Small intestine (tissue), 7 donors: ENCODE results near the gene ASB6. TPM values are rescaled to one million over a fixed set of nuclear protein-coding genes. Genes with fewer than 3 reads are reported as not detected.
A peak's percentile ranks its signal among the peaks of the same experiment; 100 is the strongest.

Experiments used
- DNase-seq, 2 donors: peaks; one replicate each; pipeline versions ENCODE4 v3.0.0 to v3.0.0-alpha.2; 2013
- FAIRE-seq: peaks from 2 replicates; lab custom pipeline; 2012; peaks lifted over from hg19 to GRCh38; lab: Jason Lieb, UNC
- H3K27ac ChIP-seq, 3 donors: one replicate each; pipeline ENCODE4 v1.5.1; 2013; ENCODE audit warnings: low read length in 2 of 3, mild to moderate bottlenecking in 2 of 3, control low read depth in 1 of 3, inconsistent platforms in 1 of 3, low read depth in 1 of 3, moderate library complexity in 1 of 3
- H3K27me3 ChIP-seq, 3 donors: one replicate each; pipeline ENCODE4 v1.6.1; 2013; ENCODE audit warnings: low read length in 3 of 3, inconsistent platforms in 1 of 3; ENCODE audit not compliant: control insufficient read depth in 3 of 3, insufficient read depth in 3 of 3
- H3K36me3 ChIP-seq, 3 donors: one replicate each; pipeline ENCODE4 v1.6.1; 2013; ENCODE audit warnings: low read length in 3 of 3, inconsistent platforms in 1 of 3, low read depth in 1 of 3, mild to moderate bottlenecking in 1 of 3, moderate library complexity in 1 of 3; ENCODE audit not compliant: control insufficient read depth in 3 of 3, insufficient read depth in 2 of 3
- H3K4me1 ChIP-seq, 3 donors: one replicate each; pipeline ENCODE4 v1.6.1; 2013; ENCODE audit warnings: low read length in 2 of 3, inconsistent platforms in 1 of 3, low read depth in 1 of 3, mild to moderate bottlenecking in 1 of 3, moderate library complexity in 1 of 3; ENCODE audit not compliant: control insufficient read depth in 3 of 3, insufficient read depth in 2 of 3
- H3K4me3 ChIP-seq, 3 donors: one replicate each; pipeline ENCODE4 v1.5.1; 2013; ENCODE audit warnings: low read length in 3 of 3, control low read depth in 1 of 3, inconsistent platforms in 1 of 3, low read depth in 1 of 3, mild to moderate bottlenecking in 1 of 3, moderate library complexity in 1 of 3
- H3K9me3 ChIP-seq, 2 donors: one replicate each; pipeline ENCODE4 v1.6.1; 2013; ENCODE audit warnings: low read depth in 1 of 2, low read length in 1 of 2; ENCODE audit not compliant: control insufficient read depth in 2 of 2, insufficient read depth in 1 of 2
- WGBS, 3 donors: extraction: QIAGEN DNeasy Blood & Tissue Kit; methylation state at CpG; one replicate each; pipeline ENCODE4 v1.1.7; 2013; 5-methylcytosine and 5-hydroxymethylcytosine counted together
- polyA plus RNA-seq, 4 donors: library from polyadenylated mRNA; stranded (reverse) in 3 of 4; unstranded in 1 of 4; fragments of 200-250 nt in 3 of 4; fragments of 120-200 nt in 1 of 4; gene quantifications; one replicate each; pipeline versions ENCODE4 v1.2.1 to v1.2.3, GENCODE V29; 2013
- donor health status: healthy with polysubstance abuse.
- donor health status: control.
- donor health status: control.
- donor health status: Bipolar disorder and iron deficiency.
- donor health status: healthy.

Gene ASB6
- polyA plus RNA-seq, 4 donors: 11.9 to 14.9 (median 13.8) TPM

DNA sequence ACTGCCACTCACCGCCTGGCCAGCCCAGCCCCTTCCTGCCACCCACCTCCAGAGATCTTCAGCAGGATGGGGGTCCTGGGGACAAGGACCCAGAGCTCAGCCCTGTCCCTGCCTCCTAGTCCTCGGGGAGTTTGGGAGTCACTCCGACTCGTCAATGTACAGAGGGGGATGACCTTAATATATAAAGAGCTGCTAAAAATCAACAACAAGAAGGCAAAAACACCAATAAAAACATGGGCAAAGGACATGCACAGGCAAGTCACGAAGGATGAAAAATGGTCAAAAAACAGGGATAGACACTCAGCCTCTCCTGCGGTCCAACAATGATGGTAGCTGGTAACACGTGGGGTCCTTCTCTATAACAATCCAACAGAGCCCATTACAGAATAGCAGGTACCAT is 4.7 kb upstream of the ASB6 start:
- no peak overlapping the region for H3K4me3 ChIP-seq
- no peaks in the 10 kb centered on the region for H3K9me3 ChIP-seq
- H3K4me1 ChIP-seq: peaks cover 0 to 4% (median 0%) of the 10 kb centered on the region in 3 donors
- DNase-seq (no peak), FAIRE-seq (no peak)
- H3K36me3 ChIP-seq: no peaks in the 10 kb centered on the region
- no peaks in the 10 kb centered on the region for H3K27me3 ChIP-seq
- no peak overlapping the region for H3K27ac ChIP-seq
- WGBS, 3 donors: 91 to 95% (median 93%) methylated on average over 7 of the region's 7 CpGs

- Histone ChIP-seq H3K36me3 (no peaks in the 10 kb centered on the region), H3K27me3 (no peaks in the 10 kb centered on the region), H3K27ac (no peak overlapping the region), H3K9me3 (no peaks in the 10 kb centered on the region), H3K4me3 (no peak overlapping the region), H3K4me1 (peaks cover 0 to 5% (median 0%) of the 10 kb centered on the region in 3 donors)
- no peak for FAIRE-seq
- WGBS, 3 donors: 72 to 86% (median 83%) methylated on average over 9 to 12 of the region's 12 CpGs
- no peak for DNase-seq
Observed at GRCh38 chr9:129646252-129646651, 4.3 kb upstream of the ASB6 start.

DNA sequence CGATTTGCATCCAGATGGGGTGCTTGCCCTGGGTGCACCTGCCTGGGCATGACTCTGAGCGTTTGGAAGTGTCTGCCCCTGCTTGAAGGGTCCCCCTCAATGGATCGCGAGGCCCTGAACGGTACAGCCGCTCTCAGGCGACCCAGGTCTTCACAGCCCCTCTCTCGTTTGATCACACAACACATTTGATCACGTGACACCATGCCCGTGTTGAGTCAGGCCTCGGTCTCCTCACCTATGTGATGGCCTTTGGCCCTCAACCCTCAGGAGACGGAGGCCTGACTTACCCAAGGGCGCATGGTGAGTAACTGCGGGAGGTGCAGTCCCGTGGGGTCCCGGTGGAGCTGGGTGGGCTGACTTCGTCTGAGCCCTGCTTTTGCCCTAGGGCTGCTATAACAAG is 3.0 kb upstream of the ASB6 start:
- H3K36me3 ChIP-seq: no peaks in the 10 kb centered on the region
- H3K4me1 ChIP-seq: peaks cover 2 to 18% (median 4%) of the 10 kb centered on the region in 3 donors
- no peak for FAIRE-seq
- H3K27ac ChIP-seq: no peak overlapping the region
- no peak for DNase-seq
- no peak overlapping the region for H3K4me3 ChIP-seq
- 70 to 76% (median 76%) methylated on average over 16 to 17 of the region's 17 CpGs for WGBS, 3 donors
- H3K9me3 ChIP-seq: no peaks in the 10 kb centered on the region
- no peaks in the 10 kb centered on the region for H3K27me3 ChIP-seq

GRCh38 chr9:129644365-129644764 is 2.4 kb upstream of the ASB6 start:
- DNase-seq (no peak), FAIRE-seq (no peak)
- no peak overlapping the region for H3K27ac ChIP-seq
- no peak overlapping the region for H3K4me3 ChIP-seq
- 38 to 72% (median 54%) methylated on average over 11 of the region's 11 CpGs for WGBS, 3 donors
- H3K36me3 ChIP-seq: peaks cover 0 to 4% (median 0%) of the 10 kb centered on the region in 3 donors
- peaks cover 2 to 18% (median 4%) of the 10 kb centered on the region in 3 donors for H3K4me1 ChIP-seq
- no peaks in the 10 kb centered on the region for H3K9me3 ChIP-seq
- no peaks in the 10 kb centered on the region for H3K27me3 ChIP-seq

DNA sequence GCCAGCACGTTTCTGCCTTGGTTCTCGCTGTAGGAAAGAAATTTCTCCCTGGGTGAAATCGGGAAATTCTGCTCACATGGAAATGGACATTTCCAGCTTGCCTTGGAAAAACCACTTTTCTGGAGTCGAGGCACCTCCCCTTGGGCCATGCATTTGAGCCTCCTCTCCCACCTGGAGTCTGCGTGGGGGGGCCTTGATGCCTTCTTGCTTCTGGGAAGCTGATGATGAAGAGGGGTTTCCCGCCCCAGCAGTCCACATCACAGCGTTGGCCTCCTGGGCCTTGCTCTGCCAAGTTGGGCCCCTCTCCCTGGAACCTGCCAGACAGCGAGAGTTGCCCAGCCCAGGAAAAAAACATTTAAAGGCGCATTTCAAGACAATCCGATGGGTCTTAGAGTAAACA is 1.8 kb upstream of the ASB6 start:
- peaks cover 2 to 18% (median 4%) of the 10 kb centered on the region in 3 donors for H3K4me1 ChIP-seq

GRCh38 chr9:129640871-129641749 is 841 bp downstream of the ASB6 start:
- WGBS, 3 donors: 15 to 21% (median 16%) methylated on average over 37 to 44 of the region's 44 CpGs
- peak overlapping the region; percentile 3 to 83 (median 38) for H3K27ac ChIP-seq
- peak overlapping the region; percentile 74 to 99 (median 85) for H3K4me3 ChIP-seq
- DNase-seq: no peak
- no peaks in the 10 kb centered on the region for H3K27me3 ChIP-seq
- no peak for FAIRE-seq
- peaks cover 2 to 18% (median 4%) of the 10 kb centered on the region in 3 donors for H3K4me1 ChIP-seq
- peaks cover 7 to 37% (median 7%) of the 10 kb centered on the region in 3 donors for H3K36me3 ChIP-seq
- no peaks in the 10 kb centered on the region for H3K9me3 ChIP-seq

More for the DNA sequence above, 1.8 kb upstream of the ASB6 start:
- H3K27me3 ChIP-seq: no peaks in the 10 kb centered on the region
- H3K4me3 ChIP-seq: no peak overlapping the region
- DNase-seq (no peak), FAIRE-seq (no peak)
- H3K27ac ChIP-seq: no peak overlapping the region
- H3K9me3 ChIP-seq: no peaks in the 10 kb centered on the region
- H3K36me3 ChIP-seq: peaks cover 0 to 11% (median 5%) of the 10 kb centered on the region in 3 donors
- WGBS, 3 donors: 81 to 90% (median 82%) methylated on average over 10 of the region's 10 CpGs

GRCh38 chr9:129640086-129640870 is 1.7 kb downstream of the ASB6 start:
- Histone ChIP-seq H3K4me3 (peak overlapping the region in 2 of 3 donors; percentile 85 to 99), H3K9me3 (no peaks in the 10 kb centered on the region), H3K4me1 (peaks cover 2 to 18% (median 4%) of the 10 kb centered on the region in 3 donors), H3K27me3 (no peaks in the 10 kb centered on the region), H3K27ac (no peak overlapping the region), H3K36me3 (peaks cover 9 to 45% (median 12%) of the 10 kb centered on the region in 3 donors)
- WGBS, 3 donors: 68 to 77% (median 70%) methylated on average over 25 of the region's 25 CpGs
- no peak for FAIRE-seq
- no peak for DNase-seq

DNA sequence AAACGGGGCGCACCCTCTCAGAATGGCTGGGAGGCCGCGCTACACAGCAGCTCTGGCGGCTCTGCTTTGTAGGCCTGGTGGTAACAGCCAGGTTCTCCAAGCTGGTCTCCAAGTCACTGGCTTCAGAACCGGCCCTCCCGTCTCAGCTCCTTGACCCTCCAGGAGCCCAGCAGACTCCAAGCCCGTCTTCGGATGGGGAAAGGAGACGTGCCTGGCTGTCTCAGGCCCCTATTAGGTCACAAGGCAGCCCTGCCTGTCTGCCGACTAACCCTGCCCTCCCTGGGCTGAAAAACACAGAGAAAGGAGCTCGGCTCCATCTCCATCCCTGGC is 2.2 kb downstream of the ASB6 start:
- Histone ChIP-seq H3K27ac (no peak overlapping the region), H3K4me1 (peaks cover 2 to 18% (median 4%) of the 10 kb centered on the region in 3 donors), H3K9me3 (no peaks in the 10 kb centered on the region), H3K27me3 (no peaks in the 10 kb centered on the region), H3K4me3 (no peak overlapping the region), H3K36me3 (peaks cover 12 to 51% (median 14%) of the 10 kb centered on the region in 3 donors)
- 78 to 82% (median 79%) methylated on average over 12 of the region's 12 CpGs for WGBS, 3 donors
- FAIRE-seq: no peak
- DNase-seq: no peak
